Body of pancreas (tissue), 4 donors: ENCODE data around the gene TMEM238L.

ENCODE experiments used
- POLR2A ChIP-seq, 3 donors: fragments of 450-650 bp; IDR thresholded peaks; one replicate each; pipeline ENCODE4 v1.6.1; 2016; ENCODE audit warnings: antibody characterized with exemption in 3 of 3, mild to moderate bottlenecking in 2 of 3
- TF ChIP-seq, protein P1 (sequence below), 7 experiments: fragments of 450-650 bp in 4 of 7; fragments of 200-600 bp in 3 of 7; sonication (generic) in 3 of 7; IDR thresholded peaks; one replicate each; pipeline ENCODE4 v1.5.1; 2016 to 2019; ENCODE audit warnings: antibody characterized with exemption in 7 of 7

DNA sequence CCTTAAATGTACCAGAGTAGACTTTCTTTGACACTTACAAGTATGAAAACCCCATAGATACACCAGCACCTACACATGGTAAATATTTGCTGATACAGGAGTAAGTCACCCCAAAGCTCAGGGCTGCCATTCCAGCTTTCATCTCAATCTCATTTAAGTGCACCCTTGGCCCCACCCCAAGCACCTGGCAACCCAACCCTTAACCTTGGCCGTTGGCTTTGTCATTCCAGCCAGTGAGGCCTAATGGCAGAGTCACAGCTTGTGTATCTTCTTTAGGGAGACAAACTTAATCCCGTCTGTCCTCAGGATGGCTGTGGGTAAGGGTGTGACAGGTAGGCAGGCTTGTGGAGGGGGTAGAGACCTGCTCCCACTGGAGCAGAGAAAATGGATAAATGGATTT is 42.6 kb downstream of the TMEM238L start:
- TF ChIP-seq, protein P1, sequence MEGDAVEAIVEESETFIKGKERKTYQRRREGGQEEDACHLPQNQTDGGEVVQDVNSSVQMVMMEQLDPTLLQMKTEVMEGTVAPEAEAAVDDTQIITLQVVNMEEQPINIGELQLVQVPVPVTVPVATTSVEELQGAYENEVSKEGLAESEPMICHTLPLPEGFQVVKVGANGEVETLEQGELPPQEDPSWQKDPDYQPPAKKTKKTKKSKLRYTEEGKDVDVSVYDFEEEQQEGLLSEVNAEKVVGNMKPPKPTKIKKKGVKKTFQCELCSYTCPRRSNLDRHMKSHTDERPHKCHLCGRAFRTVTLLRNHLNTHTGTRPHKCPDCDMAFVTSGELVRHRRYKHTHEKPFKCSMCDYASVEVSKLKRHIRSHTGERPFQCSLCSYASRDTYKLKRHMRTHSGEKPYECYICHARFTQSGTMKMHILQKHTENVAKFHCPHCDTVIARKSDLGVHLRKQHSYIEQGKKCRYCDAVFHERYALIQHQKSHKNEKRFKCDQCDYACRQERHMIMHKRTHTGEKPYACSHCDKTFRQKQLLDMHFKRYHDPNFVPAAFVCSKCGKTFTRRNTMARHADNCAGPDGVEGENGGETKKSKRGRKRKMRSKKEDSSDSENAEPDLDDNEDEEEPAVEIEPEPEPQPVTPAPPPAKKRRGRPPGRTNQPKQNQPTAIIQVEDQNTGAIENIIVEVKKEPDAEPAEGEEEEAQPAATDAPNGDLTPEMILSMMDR (IDR thresholded peaks at IDR 0.05), result no peak
- no peak for TF ChIP-seq POLR2A (IDR thresholded peaks at IDR 0.05)
